Smooth muscle cell (in vitro differentiated cells): ENCODE data around the gene AGBL4. TPM values are rescaled to one million over a fixed set of nuclear protein-coding genes. Genes with fewer than 3 reads are reported as not detected.

Experiments used
- DNase-seq: peaks from one replicate; lab custom pipeline; 2025; ENCODE audit not compliant: unreplicated experiment; lab: John Stamatoyannopoulos, UW
- H2AFZ ChIP-seq: fragments of 200-600 bp; sonication (generic); 2 replicates; pipeline ENCODE4 v1.6.0; 2016; ENCODE audit warnings: antibody characterized with exemption, low read depth, mild to moderate bottlenecking
- H3F3A ChIP-seq: fragments of 200-600 bp; sonication (generic); 2 replicates; pipeline ENCODE4 v1.6.0; 2017; ENCODE audit warnings: antibody characterized with exemption, low read depth
- H3K27ac ChIP-seq: fragments of 200-600 bp; sonication (generic); 2 replicates; pipeline ENCODE4 v1.5.1; 2016; ENCODE audit warnings: low read depth, mild to moderate bottlenecking
- H3K27me3 ChIP-seq: fragments of 200-600 bp; sonication (generic); 2 replicates; pipeline ENCODE4 v1.6.1; 2016; ENCODE audit warnings: low read depth, mild to moderate bottlenecking
- H3K36me3 ChIP-seq: fragments of 200-600 bp; sonication (generic); 2 replicates; pipeline ENCODE4 v1.5.1; 2016; ENCODE audit warnings: low read depth
- H3K4me1 ChIP-seq: fragments of 200-600 bp; sonication (generic); 2 replicates; pipeline ENCODE4 v1.5.1; 2016; ENCODE audit warnings: low read depth
- H3K4me2 ChIP-seq: fragments of 200-600 bp; sonication (generic); 2 replicates; pipeline ENCODE4 v1.6.0; 2016; ENCODE audit warnings: mild to moderate bottlenecking
- H3K4me3 ChIP-seq: fragments of 200-600 bp; sonication (generic); 2 replicates; pipeline ENCODE4 v1.5.1; 2016; ENCODE audit warnings: mild to moderate bottlenecking
- H3K79me2 ChIP-seq: fragments of 200-600 bp; sonication (generic); 2 replicates; pipeline ENCODE4 v1.6.0; 2016; ENCODE audit warnings: low read depth, mild to moderate bottlenecking
- H3K9ac ChIP-seq: fragments of 200-600 bp; sonication (generic); 2 replicates; pipeline ENCODE4 v1.6.0; 2016; ENCODE audit warnings: low read depth
- H3K9me3 ChIP-seq: fragments of 200-600 bp; sonication (generic); replicated peaks from 2 replicates; pipeline ENCODE4 v1.5.1; 2016; ENCODE audit warnings: low read depth
- H4K20me1 ChIP-seq: fragments of 200-600 bp; sonication (generic); 2 replicates; pipeline ENCODE4 v1.6.0; 2016; ENCODE audit warnings: low read depth
- CTCF ChIP-seq: fragments of 200-600 bp; sonication (generic); IDR thresholded peaks from 2 replicates; pipeline ENCODE4 v1.5.1; 2017; ENCODE audit warnings: borderline replicate concordance, mild to moderate bottlenecking, antibody characterized with exemption; ENCODE audit not compliant: insufficient read depth, poor library complexity, severe bottlenecking
- WGBS: methylation state at CpG from one replicate; pipeline ENCODE4 v1.1.7; 2016; ENCODE audit warnings: low lambda C conversion rate; 5-methylcytosine and 5-hydroxymethylcytosine counted together
- polyA plus RNA-seq: library from polyadenylated mRNA; unstranded; fragments of >200 nt; fragmentation: Nextera tagmentation; extraction: Ambion mirVana; gene quantifications from 2 replicates; pipeline ENCODE4 v1.2.1, GENCODE V29; 2016
- total RNA-seq: library from RNA; depleted of rRNA; stranded (reverse); fragments of >200 nt; gene quantifications from 2 replicates; pipeline ENCODE4 v1.2.3, GENCODE V29; 2014

AGBL4 gene
- total and polyA plus RNA-seq, 2 experiments from 2014 or later = 0.29 TPM; not detected in 1

GRCh38 chr1:48560577-48560976, 1463.2 kb downstream of the AGBL4 start:
- TF ChIP-seq CTCF = no peak
- H3K4me1 ChIP-seq = no peaks in the 10 kb centered on the region
- no peak overlapping the region for H3K4me2 ChIP-seq
- no peaks in the 10 kb centered on the region for H3K36me3 ChIP-seq
- no peaks in the 10 kb centered on the region for H3K79me2 ChIP-seq
- H3F3A ChIP-seq = no peaks in the 10 kb centered on the region
- H3K27ac ChIP-seq = no peak overlapping the region
- no peak overlapping the region for H3K9ac ChIP-seq
- no peaks in the 10 kb centered on the region for H3K9me3 ChIP-seq
- H2AFZ ChIP-seq = no peak overlapping the region
- H3K27me3 ChIP-seq = peaks cover 59% of the 10 kb centered on the region
- DNase-seq = no peak
- H3K4me3 ChIP-seq = no peak overlapping the region
- H4K20me1 ChIP-seq = no peaks in the 10 kb centered on the region

- DNase-seq = no peak
- H2AFZ ChIP-seq = no peak overlapping the region
- no peaks in the 10 kb centered on the region for H3K79me2 ChIP-seq
- TF ChIP-seq CTCF = no peak
- no peaks in the 10 kb centered on the region for H4K20me1 ChIP-seq
- H3F3A ChIP-seq = no peaks in the 10 kb centered on the region
- H3K4me1 ChIP-seq = no peaks in the 10 kb centered on the region
- no peaks in the 10 kb centered on the region for H3K9me3 ChIP-seq
- H3K36me3 ChIP-seq = no peaks in the 10 kb centered on the region
- H3K4me2 ChIP-seq = no peak overlapping the region
- 100% methylated on average over 1 of the region's 1 CpG for WGBS
- H3K4me3 ChIP-seq = no peak overlapping the region
- no peak overlapping the region for H3K27ac ChIP-seq
- H3K9ac ChIP-seq = no peak overlapping the region
- peaks cover 64% of the 10 kb centered on the region for H3K27me3 ChIP-seq
These were observed 1463.6 kb downstream of the AGBL4 start for GRCh38 chr1:48560116-48560515.

- Histone ChIP-seq H3K4me2 (no peak overlapping the region), H2AFZ (no peak overlapping the region), H3K27me3 (peaks cover 71% of the 10 kb centered on the region), H3F3A (no peaks in the 10 kb centered on the region), H3K4me1 (no peaks in the 10 kb centered on the region), H4K20me1 (no peaks in the 10 kb centered on the region), H3K9me3 (no peaks in the 10 kb centered on the region), H3K79me2 (no peaks in the 10 kb centered on the region), H3K27ac (no peak overlapping the region), H3K36me3 (no peaks in the 10 kb centered on the region), H3K9ac (no peak overlapping the region), H3K4me3 (no peak overlapping the region)
- no peak for DNase-seq
- 76% methylated on average over 2 of the region's 2 CpGs for WGBS
- TF ChIP-seq CTCF = no peak
These were observed 1465.4 kb downstream of the AGBL4 start for GRCh38 chr1:48558366-48558765.

- H3K9me3 ChIP-seq = no peaks in the 10 kb centered on the region
- no peaks in the 10 kb centered on the region for H3F3A ChIP-seq
- peaks cover 71% of the 10 kb centered on the region for H3K27me3 ChIP-seq
- no peaks in the 10 kb centered on the region for H4K20me1 ChIP-seq
- no peaks in the 10 kb centered on the region for H3K36me3 ChIP-seq
- no peak overlapping the region for H3K9ac ChIP-seq
- H2AFZ ChIP-seq = no peak overlapping the region
- DNase-seq = no peak
- WGBS = 85% methylated on average over 5 of the region's 5 CpGs
- H3K79me2 ChIP-seq = no peaks in the 10 kb centered on the region
- H3K4me1 ChIP-seq = no peaks in the 10 kb centered on the region
- H3K4me3 ChIP-seq = no peak overlapping the region
- TF ChIP-seq CTCF = no peak
- H3K4me2 ChIP-seq = no peak overlapping the region
- H3K27ac ChIP-seq = no peak overlapping the region
These were observed 1467.4 kb downstream of the AGBL4 start for GRCh38 chr1:48556186-48556850.
